Endodermal cell (in vitro differentiated cells): ENCODE measurements around the gene SFSWAP. TPM values are rescaled to one million over a fixed set of nuclear protein-coding genes. Genes with fewer than 3 reads are reported as not detected.
A peak's percentile ranks its signal among the peaks of the same experiment; 100 is the strongest.

Experiments used
- DNase-seq: peaks from one replicate; pipeline ENCODE4 v3.0.0-alpha.2; 2017
- H3K27ac ChIP-seq: 2 replicates; pipeline ENCODE4 v1.5.1; 2013; ENCODE audit warnings: mild to moderate bottlenecking, low read depth, low read length, moderate library complexity
- H3K27me3 ChIP-seq: 2 replicates; pipeline ENCODE4 v1.6.1; 2013; ENCODE audit warnings: mild to moderate bottlenecking, low read length, moderate library complexity; ENCODE audit not compliant: insufficient read depth, control insufficient read depth, poor library complexity, severe bottlenecking
- H3K36me3 ChIP-seq: 2 replicates; pipeline ENCODE4 v1.7.0; 2013; ENCODE audit warnings: mild to moderate bottlenecking, low read length, moderate library complexity; ENCODE audit not compliant: control insufficient read depth, insufficient read depth
- H3K4me1 ChIP-seq: one replicate; pipeline ENCODE4 v1.7.0; 2013; ENCODE audit warnings: low read length; ENCODE audit not compliant: control insufficient read depth, insufficient read depth
- H3K4me3 ChIP-seq: 2 replicates; pipeline ENCODE4 v1.5.1; 2013; ENCODE audit warnings: mild to moderate bottlenecking, low read length, moderate library complexity
- H3K9ac ChIP-seq: 2 replicates; pipeline ENCODE4 v1.6.1; 2013; ENCODE audit warnings: mild to moderate bottlenecking, low read length, moderate library complexity; ENCODE audit not compliant: poor library complexity, severe bottlenecking; ENCODE audit errors: extremely low read depth
- H3K9me3 ChIP-seq: 2 replicates; pipeline ENCODE4 v1.6.1; 2013; ENCODE audit warnings: mild to moderate bottlenecking, low read length, moderate library complexity; ENCODE audit not compliant: control insufficient read depth
- H3K27ac Mint-ChIP-seq: 2 replicates; pipeline ENCODE4 v1.8.0; 2020; ENCODE audit warnings: mixed read lengths
- H3K27me3 Mint-ChIP-seq: 2 replicates; pipeline ENCODE4 v1.8.0; 2021; ENCODE audit warnings: mild to moderate bottlenecking, mixed read lengths; ENCODE audit not compliant: insufficient read depth
- H3K36me3 Mint-ChIP-seq: 2 replicates; pipeline ENCODE4 v1.8.0; 2020; ENCODE audit warnings: low read depth, mixed read lengths
- H3K4me1 Mint-ChIP-seq: 2 replicates; pipeline ENCODE4 v1.8.0; 2020; ENCODE audit warnings: mixed read lengths
- H3K4me3 Mint-ChIP-seq: 2 replicates; pipeline ENCODE4 v1.8.0; 2020; ENCODE audit warnings: mild to moderate bottlenecking, moderate library complexity, mixed read lengths
- H3K9me3 Mint-ChIP-seq: 2 replicates; pipeline ENCODE4 v1.8.0; 2020; ENCODE audit warnings: mild to moderate bottlenecking, mixed read lengths
- WGBS, 2 experiments: methylation state at CpG; one replicate each; pipeline versions ENCODE4 v1.1.5 to v1.1.7; 2013; ENCODE audit warnings: missing lambda C conversion rate in 2 of 2, mixed read lengths in 1 of 2; ENCODE audit not compliant: insufficient coverage in 1 of 2, insufficient read length in 1 of 2; 5-methylcytosine and 5-hydroxymethylcytosine counted together
- total RNA-seq, 2 donors: library from RNA; stranded (reverse); fragmentation: NEBNext Ultra II Directional in 1 of 2; extraction: Animal tissue kit (Norgen Biotek cat#: 25700) in 1 of 2; gene quantifications; 2 replicates in 1 of 2; 3 replicates in 1 of 2; pipeline ENCODE4 v1.2.1, GENCODE V29; 2021
- TF ChIP-seq, protein P1 (sequence below): fragments of 200-600 bp; sonication (generic); conservative IDR thresholded peaks from 2 replicates; pipeline ENCODE4 v1.5.0; 2021; ENCODE audit warnings: antibody characterized with exemption, mild to moderate bottlenecking

Gene SFSWAP
- total RNA-seq, 2 donors from 2014 or later = 50.0 to 52.3 TPM

DNA sequence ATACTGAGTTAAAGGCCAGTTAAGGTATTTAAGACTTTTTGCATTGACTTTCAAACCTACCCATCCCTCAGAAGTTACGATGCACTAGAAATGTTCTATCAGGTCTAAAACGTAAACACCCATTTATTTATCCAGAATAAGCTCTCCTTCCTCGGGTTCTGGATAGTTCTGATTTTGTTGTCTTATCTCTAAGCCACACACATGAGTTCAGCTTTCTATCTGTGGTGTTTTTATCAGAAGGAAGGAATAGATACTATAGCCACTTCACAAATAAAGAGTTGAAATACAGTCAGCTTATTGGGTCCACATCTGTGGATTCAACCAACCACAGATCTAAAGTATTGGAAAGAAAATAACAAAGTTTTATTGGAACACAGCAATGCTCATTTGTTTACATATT, 5.4 kb downstream of the SFSWAP start:
- TF ChIP-seq, protein P1, sequence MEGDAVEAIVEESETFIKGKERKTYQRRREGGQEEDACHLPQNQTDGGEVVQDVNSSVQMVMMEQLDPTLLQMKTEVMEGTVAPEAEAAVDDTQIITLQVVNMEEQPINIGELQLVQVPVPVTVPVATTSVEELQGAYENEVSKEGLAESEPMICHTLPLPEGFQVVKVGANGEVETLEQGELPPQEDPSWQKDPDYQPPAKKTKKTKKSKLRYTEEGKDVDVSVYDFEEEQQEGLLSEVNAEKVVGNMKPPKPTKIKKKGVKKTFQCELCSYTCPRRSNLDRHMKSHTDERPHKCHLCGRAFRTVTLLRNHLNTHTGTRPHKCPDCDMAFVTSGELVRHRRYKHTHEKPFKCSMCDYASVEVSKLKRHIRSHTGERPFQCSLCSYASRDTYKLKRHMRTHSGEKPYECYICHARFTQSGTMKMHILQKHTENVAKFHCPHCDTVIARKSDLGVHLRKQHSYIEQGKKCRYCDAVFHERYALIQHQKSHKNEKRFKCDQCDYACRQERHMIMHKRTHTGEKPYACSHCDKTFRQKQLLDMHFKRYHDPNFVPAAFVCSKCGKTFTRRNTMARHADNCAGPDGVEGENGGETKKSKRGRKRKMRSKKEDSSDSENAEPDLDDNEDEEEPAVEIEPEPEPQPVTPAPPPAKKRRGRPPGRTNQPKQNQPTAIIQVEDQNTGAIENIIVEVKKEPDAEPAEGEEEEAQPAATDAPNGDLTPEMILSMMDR = no peak
- peaks cover 15% of the 10 kb centered on the region for H3K4me1 Mint-ChIP-seq
- Histone ChIP-seq H3K27ac (no peak overlapping the region), H3K36me3 (peaks cover 82% of the 10 kb centered on the region), H3K4me3 (no peak overlapping the region), H3K4me1 (peaks cover 7% of the 10 kb centered on the region), H3K9ac (no peak overlapping the region), H3K27me3 (no peaks in the 10 kb centered on the region), H3K9me3 (no peaks in the 10 kb centered on the region)
- no peak for DNase-seq
- no peak overlapping the region for H3K4me3 Mint-ChIP-seq
- no peaks in the 10 kb centered on the region for H3K9me3 Mint-ChIP-seq
- no peaks in the 10 kb centered on the region for H3K27me3 Mint-ChIP-seq
- WGBS, 2 experiments = 88% methylated on average over 3 of the region's 3 CpGs; no CpG with 5 or more reads in 1 of the 2 experiments
- peaks cover 67% of the 10 kb centered on the region for H3K36me3 Mint-ChIP-seq
- H3K27ac Mint-ChIP-seq = no peak overlapping the region

DNA sequence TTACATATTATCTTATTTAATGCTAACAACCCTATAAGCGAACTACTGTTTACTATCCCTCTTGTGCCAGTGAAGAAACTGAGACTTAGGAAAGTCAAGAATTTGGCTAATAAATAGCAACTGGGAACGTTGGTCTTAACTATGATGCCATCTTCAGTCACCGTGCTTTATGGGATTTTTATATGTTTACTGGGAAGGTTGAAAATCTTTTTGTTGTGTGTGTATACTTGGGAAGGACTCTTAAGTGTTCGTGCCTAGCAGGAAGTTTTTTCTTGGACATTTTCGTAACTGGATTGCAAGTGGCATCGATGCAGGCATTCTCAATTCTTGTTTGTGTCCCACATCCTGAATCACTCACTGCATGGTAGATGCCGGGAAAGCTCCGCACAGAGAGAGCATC, 9.4 kb downstream of the SFSWAP start:
- no peak overlapping the region for H3K4me3 ChIP-seq
- TF ChIP-seq, protein P1 = no peak
- no peaks in the 10 kb centered on the region for H3K27me3 ChIP-seq
- 95 to 99% methylated on average over 6 to 8 of the region's 8 CpGs for WGBS, 2 experiments
- H3K4me3 Mint-ChIP-seq = no peak overlapping the region
- no peaks in the 10 kb centered on the region for H3K9me3 Mint-ChIP-seq
- no peak overlapping the region for H3K27ac Mint-ChIP-seq
- peaks cover 73% of the 10 kb centered on the region for H3K36me3 Mint-ChIP-seq
- no peaks in the 10 kb centered on the region for H3K9me3 ChIP-seq
- DNase-seq = no peak
- H3K36me3 ChIP-seq = peaks cover 98% of the 10 kb centered on the region
- H3K27me3 Mint-ChIP-seq = no peaks in the 10 kb centered on the region
- no peak overlapping the region for H3K9ac ChIP-seq
- no peak overlapping the region for H3K27ac ChIP-seq
- H3K4me1 Mint-ChIP-seq = peaks cover 26% of the 10 kb centered on the region
- peaks cover 9% of the 10 kb centered on the region for H3K4me1 ChIP-seq

DNA sequence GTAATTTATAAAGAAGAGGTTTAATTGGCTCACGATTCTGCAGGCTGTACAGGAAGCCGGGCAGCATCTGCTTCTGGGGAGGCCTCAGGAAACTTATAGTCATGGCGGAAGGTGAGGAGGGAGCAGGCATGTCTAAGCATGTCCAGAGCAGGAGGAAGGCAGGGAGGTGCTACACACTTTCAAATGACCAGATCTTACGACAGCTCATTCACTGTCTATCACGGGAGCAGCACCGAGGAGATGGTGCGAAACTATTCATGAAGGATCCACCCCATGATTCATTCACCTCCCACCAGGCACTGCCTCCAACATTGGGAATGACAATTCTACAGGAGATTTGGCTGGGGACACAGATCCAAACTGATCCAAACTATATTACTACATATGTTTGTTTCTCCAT, 10.0 kb downstream of the SFSWAP start:
- H3K9me3 Mint-ChIP-seq = no peaks in the 10 kb centered on the region
- no peak overlapping the region for H3K4me3 Mint-ChIP-seq
- Histone ChIP-seq H3K4me3 (no peak overlapping the region), H3K27ac (no peak overlapping the region), H3K9me3 (no peaks in the 10 kb centered on the region), H3K4me1 (peaks cover 9% of the 10 kb centered on the region), H3K36me3 (peaks cover 98% of the 10 kb centered on the region), H3K27me3 (no peaks in the 10 kb centered on the region), H3K9ac (no peak overlapping the region)
- DNase-seq = peak; percentile 74
- TF ChIP-seq, protein P1 = no peak
- H3K27me3 Mint-ChIP-seq = no peaks in the 10 kb centered on the region
- H3K36me3 Mint-ChIP-seq = peaks cover 73% of the 10 kb centered on the region
- WGBS, 2 experiments = 87 to 93% methylated on average over 7 of the region's 7 CpGs
- H3K4me1 Mint-ChIP-seq = peaks cover 26% of the 10 kb centered on the region
- H3K27ac Mint-ChIP-seq = no peak overlapping the region
